Astrocyte of the cerebellum (primary cell): ENCODE data around the gene HSDL2.

ENCODE experiments used
- DNase-seq: peaks from one replicate; pipeline ENCODE4 v3.0.0-alpha.2; 2011; ENCODE audit warnings: low read depth
- H3K4me3 ChIP-seq: 2 replicates; pipeline ENCODE4 v1.5.1; 2011; ENCODE audit warnings: mild to moderate bottlenecking, low read depth, low read length, moderate library complexity
- CTCF ChIP-seq: IDR thresholded peaks from 2 replicates; pipeline ENCODE4 v1.5.1; 2012; ENCODE audit warnings: low read length, low read depth, moderate library complexity, mild to moderate bottlenecking; ENCODE audit errors: missing control alignments
- in situ Hi-C: cut with HindIII; loops from 2 replicates; pipeline ENCODE4 v1.10.0; 2017; ENCODE audit warnings: low sequenced_read_pairs

Gene HSDL2

DNA sequence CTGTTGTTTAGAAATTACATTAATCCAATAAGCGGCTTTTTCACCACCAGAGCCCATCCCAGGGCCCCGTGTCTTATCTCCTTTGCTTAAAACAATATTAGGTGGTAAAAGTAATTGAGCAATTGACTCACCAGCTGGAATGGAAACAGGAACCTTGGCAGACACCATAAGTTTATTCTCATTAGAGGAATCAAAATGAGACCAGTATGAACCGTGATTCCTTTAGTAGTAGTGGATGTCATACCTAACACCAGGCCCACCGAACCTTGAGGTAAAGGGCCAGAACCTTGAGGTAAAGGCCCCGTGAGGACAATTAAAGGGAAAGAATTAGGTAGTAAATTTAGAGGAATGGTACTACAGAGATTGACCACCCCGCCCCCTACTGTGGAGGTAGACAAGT is 16.5 kb downstream of the HSDL2 start:
- H3K4me3 ChIP-seq = no peak overlapping the region
- in situ Hi-C loops = no loop called here
- no peak for DNase-seq
- no peak for TF ChIP-seq CTCF

DNA sequence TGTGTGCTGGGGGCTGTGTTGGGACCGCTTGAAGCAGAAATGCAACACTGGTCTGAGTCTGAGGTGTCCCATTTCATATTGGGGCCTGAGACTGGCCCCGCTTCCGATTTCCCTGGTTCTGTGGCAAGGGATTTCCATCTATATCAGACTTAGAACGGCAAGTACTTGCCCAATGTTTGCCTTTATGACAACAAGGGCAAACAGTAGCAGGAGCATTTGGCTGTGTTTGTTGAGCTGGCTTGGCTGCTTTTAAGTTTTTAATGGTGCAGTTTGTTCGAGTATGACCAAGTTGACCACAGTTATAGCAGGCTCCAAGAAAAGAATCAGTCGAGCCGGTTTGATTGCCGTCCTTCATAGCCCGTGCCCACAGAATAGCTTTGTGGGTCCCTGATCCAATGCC is 17.0 kb downstream of the HSDL2 start:
- H3K4me3 ChIP-seq = no peak overlapping the region
- in situ Hi-C loops = no loop called here
- TF ChIP-seq CTCF = no peak
- no peak for DNase-seq

GRCh38 chr9:112401175-112401815 is 21.4 kb downstream of the HSDL2 start:
- in situ Hi-C loops = no loop called here
- TF ChIP-seq CTCF = no peak
- H3K4me3 ChIP-seq = no peak overlapping the region
- no peak for DNase-seq

DNA sequence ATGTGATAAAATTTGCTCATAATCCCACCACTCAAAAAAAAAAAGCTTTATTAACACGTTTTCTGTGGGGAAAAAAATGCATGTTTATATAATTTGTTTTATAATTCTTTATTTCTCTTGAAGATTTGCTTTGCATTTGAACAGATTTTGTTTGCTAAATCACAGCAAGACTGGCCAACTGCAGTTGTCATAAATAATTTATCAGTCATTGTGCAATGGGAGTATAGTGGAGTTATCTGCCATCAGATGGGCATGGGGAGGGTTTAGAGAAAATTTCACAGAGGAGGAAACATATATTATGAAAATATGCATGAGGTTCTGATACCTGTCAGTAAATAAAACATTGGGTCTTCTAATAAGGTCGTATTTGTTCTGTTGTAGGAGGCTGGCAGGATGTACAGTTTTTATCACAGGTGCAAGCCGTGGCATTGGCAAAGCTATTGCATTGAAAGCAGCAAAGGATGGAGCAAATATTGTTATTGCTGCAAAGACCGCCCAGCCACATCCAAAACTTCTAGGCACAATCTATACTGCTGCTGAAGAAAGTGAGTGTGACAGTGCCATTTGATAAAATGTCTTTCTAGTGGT is 23.8 kb downstream of the HSDL2 start:
- in situ Hi-C loops = no loop called here
- no peak for TF ChIP-seq CTCF
- DNase-seq = no peak
- no peak overlapping the region for H3K4me3 ChIP-seq

GRCh38 chr9:112404508-112404932 is 24.6 kb downstream of the HSDL2 start:
- H3K4me3 ChIP-seq = no peak overlapping the region
- no peak for TF ChIP-seq CTCF
- in situ Hi-C loops = no loop called here
- no peak for DNase-seq

DNA sequence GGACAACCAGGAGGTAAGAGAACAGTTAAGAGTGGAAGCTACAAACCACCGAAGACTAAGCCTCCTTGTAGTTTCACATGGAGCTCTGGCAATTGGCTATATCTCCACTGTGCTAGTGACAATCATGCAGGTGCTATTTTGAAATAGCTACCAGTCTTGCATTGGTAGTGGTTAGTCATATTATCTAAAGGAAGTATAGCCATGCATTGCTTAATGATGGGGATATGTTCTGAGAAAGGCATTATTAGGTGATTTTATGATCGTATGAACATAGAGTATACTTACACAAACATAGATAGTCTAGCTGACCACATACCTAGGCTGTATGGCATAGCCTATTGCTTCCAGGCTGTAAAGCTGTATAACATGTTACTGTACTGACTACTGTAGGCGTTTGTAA is 28.4 kb downstream of the HSDL2 start:
- in situ Hi-C loops = no loop called here
- no peak for DNase-seq
- no peak for TF ChIP-seq CTCF
- no peak overlapping the region for H3K4me3 ChIP-seq
